ENCODE measurements around the gene COL5A2. TPM values are rescaled to one million over a fixed set of nuclear protein-coding genes. Genes with fewer than 3 reads are reported as not detected.

COL5A2 gene
- total and polyA plus RNA-seq, 2 donors (not counting 3 experiments of a cell fraction or from before 2014, with no cell fraction given), result 47.4 to 123 TPM

- dilution Hi-C loops (cut with MboI; ENCODE audit: extremely low pct_ligation_motif_present, low sequenced_read_pairs), result no loop called here
- Histone ChIP-seq H3K27ac (ENCODE audit: insufficient read depth, low read depth, low read length) (no peak overlapping the region), H3K4me3 (replicated peaks in 1 of 3; ENCODE audit: insufficient read depth in 1 of 3, low read depth in 1 of 3, low read length in 3 of 3) (no peak overlapping the region)
These were observed 157.5 kb downstream of the COL5A2 start for GRCh38 chr2:189022053-189022481.

More at GRCh38 chr2:189022053-189022481, 157.5 kb downstream of the COL5A2 start:
- intact Hi-C loops (cut with micrococcal nuclease), result no loop called here
- Histone ChIP-seq H4K20me1 (replicated peaks; ENCODE audit: control insufficient read depth, extremely low read depth, insufficient read depth, low read length) (no peaks in the 10 kb centered on the region), H3K9me1 (replicated peaks; ENCODE audit: control insufficient read depth, extremely low read depth, insufficient read depth, low read length) (no peaks in the 10 kb centered on the region), H3K9me3 (replicated peaks; ENCODE audit: control insufficient read depth, insufficient read depth, low read length) (no peaks in the 10 kb centered on the region), H2AFZ (ENCODE audit: low read depth, low read length) (no peak overlapping the region), H3K27me3 (ENCODE audit: control insufficient read depth in 2 of 2, insufficient read depth in 2 of 2, low read length in 2 of 2) (no peaks in the 10 kb centered on the region), H3K36me3 (ENCODE audit: control insufficient read depth in 2 of 2, extremely low read depth in 1 of 2, insufficient read depth in 2 of 2, low read length in 2 of 2) (no peaks in the 10 kb centered on the region), H3K4me2 (ENCODE audit: insufficient read depth, low read length) (no peak overlapping the region), H3K9ac (replicated peaks; ENCODE audit: extremely low read depth, insufficient read depth, low read length) (no peak overlapping the region), H3K4me1 (ENCODE audit: control insufficient read depth, extremely low read depth, insufficient read depth, low read length) (peaks cover 6% of the 10 kb centered on the region), H3K79me2 (ENCODE audit: control insufficient read depth, insufficient read depth, low read length) (no peaks in the 10 kb centered on the region)
- TF ChIP-seq EZH2 (IDR thresholded peaks at IDR 0.05; ENCODE audit: borderline replicate concordance, low read depth, low read length, severe bottlenecking), result no peak
- TF ChIP-seq MAX (IDR thresholded peaks at IDR 0.05; ENCODE audit: insufficient read depth, insufficient read length), result no peak
- no peak for TF ChIP-seq MYC (IDR thresholded peaks at IDR 0.05; ENCODE audit: low read depth, low read length)
- no peak for TF ChIP-seq CTCF (IDR thresholded peaks at IDR 0.05; ENCODE audit: extremely low read depth in 1 of 2, insufficient read depth in 1 of 2, low read depth in 1 of 2, low read length in 2 of 2)
- no peak for TF ChIP-seq POLR2A (IDR thresholded peaks at IDR 0.05; ENCODE audit: low read depth, low read length)
- TF ChIP-seq GATA2 (IDR thresholded peaks at IDR 0.05; ENCODE audit: insufficient read depth, insufficient read length, low read depth, low read length), result no peak
- TF ChIP-seq POLR2AphosphoS5 (IDR thresholded peaks at IDR 0.05; ENCODE audit: insufficient read depth, low read depth, low read length), result no peak
- TF ChIP-seq FOS (IDR thresholded peaks at IDR 0.05; ENCODE audit: borderline replicate concordance, insufficient read depth, low read length), result no peak
- no peak for TF ChIP-seq JUN (IDR thresholded peaks at IDR 0.05; ENCODE audit: borderline replicate concordance, insufficient read depth, insufficient read length, low read depth)
- DNase-seq (ENCODE audit: low read depth, low spot score) (no peak), FAIRE-seq (no peak)
- ChIA-PET POLR2A (no interaction called here), CTCF (no interaction called here)
- BruUV-seq (replicated peaks), result no TSS peak

Data from endothelial cell of umbilical vein (primary cell).